ENCODE results near the gene NALCN. TPM values are rescaled to one million over a fixed set of nuclear protein-coding genes. Genes with fewer than 3 reads are reported as not detected.

The NALCN gene
- total RNA-seq (ENCODE audit: low replicate concordance), result 2.1 and 7.1 TPM in 2 replicates

DNA sequence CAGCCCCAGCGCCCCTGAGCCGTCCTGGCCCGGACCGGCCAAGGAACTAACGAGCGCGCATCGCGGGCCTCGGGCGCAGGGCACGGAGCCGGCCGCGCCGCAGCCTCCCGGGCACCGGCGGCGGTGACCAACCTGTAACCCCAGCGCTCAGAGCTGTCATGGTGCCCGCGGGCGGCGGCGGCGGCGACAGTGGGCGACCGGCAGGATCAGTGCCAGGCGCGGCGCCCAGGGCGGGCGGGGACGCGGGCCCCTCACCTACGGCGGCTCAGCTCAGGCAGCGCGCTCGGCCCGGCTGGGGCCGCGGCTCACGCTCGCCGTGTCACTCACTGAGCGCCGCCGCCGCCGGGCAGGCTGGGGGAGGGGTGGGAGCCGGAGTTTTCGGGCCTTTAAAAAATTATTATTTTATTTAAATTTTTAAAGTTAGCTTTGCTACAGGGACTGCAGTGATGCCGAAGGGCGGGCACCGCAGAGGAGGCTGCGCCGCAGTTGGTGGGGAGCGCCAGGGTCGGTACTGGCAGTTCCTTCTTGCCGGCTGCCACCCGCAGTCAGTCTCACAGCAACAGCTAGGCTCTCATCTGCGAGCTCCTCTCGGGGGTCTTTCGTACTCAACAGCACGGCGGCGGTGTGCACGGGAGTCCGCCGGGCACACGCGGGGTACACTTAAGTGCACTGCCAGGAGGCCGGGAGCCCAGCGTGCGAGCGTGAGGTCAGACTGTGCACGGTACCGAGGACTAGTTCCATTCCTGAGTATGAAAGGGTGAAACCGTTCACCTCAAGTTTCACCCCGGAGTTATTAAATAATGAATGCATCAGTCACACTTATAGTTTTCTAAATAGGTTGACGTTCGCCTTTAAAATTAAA is at the start of gene NALCN:
NALCN (minus strand) TSS at position 328 of the 862 bp plus-strand sequence. CDS start 17,382 bp downstream, outside the sequence.

DNA sequence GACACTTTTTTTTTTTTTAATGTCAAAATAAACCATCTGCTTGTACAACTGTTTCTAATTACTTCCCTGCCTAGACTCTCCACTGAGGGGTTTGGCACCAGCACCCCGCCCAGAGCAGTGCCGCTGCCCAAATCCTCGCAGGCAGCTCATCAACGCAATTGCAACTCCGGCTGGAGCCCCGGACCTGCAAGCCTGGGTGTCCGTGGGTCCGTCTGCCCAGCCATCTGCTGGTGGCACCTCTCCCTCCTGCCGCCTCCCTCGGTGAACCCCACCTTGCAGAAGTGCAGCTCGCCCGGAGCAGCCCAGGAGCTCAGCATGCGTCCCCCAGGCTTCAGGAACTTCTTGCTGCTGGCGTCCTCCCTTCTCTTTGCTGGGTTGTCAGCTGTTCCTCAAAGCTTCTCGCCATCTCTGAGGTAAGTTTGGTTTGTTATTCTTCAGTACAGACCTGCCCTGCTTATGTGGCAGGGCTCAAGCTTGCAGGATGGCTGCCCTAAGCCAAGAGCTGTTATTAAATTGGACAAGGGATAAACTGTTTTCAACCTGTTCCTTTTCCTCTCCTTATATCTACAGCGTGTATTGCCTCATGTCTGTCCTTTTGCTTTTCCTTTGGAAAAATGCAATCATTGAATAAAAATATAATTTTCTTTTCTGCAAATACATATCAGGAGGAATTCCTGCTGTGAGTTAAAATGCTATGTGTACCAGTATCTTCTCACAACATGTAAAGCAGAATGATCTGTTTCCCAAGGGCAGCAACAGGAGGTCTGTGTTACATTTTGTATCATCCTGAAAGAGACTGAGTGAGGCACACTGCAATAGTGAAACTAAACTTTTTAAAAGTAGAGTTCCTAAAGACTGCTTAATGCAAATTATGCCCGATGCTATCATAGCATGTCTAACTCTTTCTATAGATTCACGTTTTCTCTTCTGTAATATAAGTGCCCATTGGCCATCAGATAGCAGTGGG is 36.5 kb upstream of the NALCN start, which contains the start of gene ITGBL1:
ITGBL1 (plus strand) TSS at position 157 of the 967 bp plus-strand sequence; CDS start at position 316, 159 bp downstream.

Other genes starting within 250 kb of the NALCN start
- gene ITGBL1, start 36.2 kb upstream of the NALCN start, total RNA-seq (ENCODE audit: low replicate concordance), result 182 and 183 TPM in 2 replicates